BLaER1 treated with 17β-estradiol and CSF1 and Interleukin-3, amounts not matched to agents 10 nM and 100 nM (cell line): ENCODE data around the gene CPB1.

Experiments used
- H3K27ac ChIP-seq, 11 experiments: shearing (Covaris generic); formaldehyde crosslinking; 2 replicates each; pipeline ENCODE4 v1.8.1; 2022
- H3K27me3 ChIP-seq, 11 experiments: shearing (Covaris generic); formaldehyde crosslinking; 2 replicates each; pipeline ENCODE4 v1.8.1; 2022
- H3K36me3 ChIP-seq, 11 experiments: shearing (Covaris generic); formaldehyde crosslinking; 2 replicates each; pipeline ENCODE4 v1.8.1; 2022
- H3K4me1 ChIP-seq, 10 experiments: shearing (Covaris generic); formaldehyde crosslinking; 2 replicates each; pipeline ENCODE4 v1.8.1; 2022
- H3K4me2 ChIP-seq, 11 experiments: shearing (Covaris generic); formaldehyde crosslinking; 2 replicates each; pipeline ENCODE4 v1.8.1; 2022
- H3K4me3 ChIP-seq, 10 experiments: shearing (Covaris generic); formaldehyde crosslinking; 2 replicates each; pipeline ENCODE4 v1.8.1; 2022
- H3K9ac ChIP-seq, 11 experiments: shearing (Covaris generic); formaldehyde crosslinking; 2 replicates each; pipeline ENCODE4 v1.8.1; 2022
- H3K9me3 ChIP-seq, 11 experiments: shearing (Covaris generic); formaldehyde crosslinking; replicated peaks in 1 of 11; 2 replicates each; pipeline ENCODE4 v1.8.1; 2022
- H4K20me1 ChIP-seq, 11 experiments: shearing (Covaris generic); formaldehyde crosslinking; 2 replicates each; pipeline ENCODE4 v1.8.1; 2022
- Cebpa-rat ChIP-seq, 11 experiments: shearing (Covaris generic); IDR thresholded peaks; 2 replicates each; pipeline ENCODE4 v1.8.1; 2022

The CPB1 gene

GRCh38 chr3:148866261-148866660, 38.6 kb downstream of the CPB1 start:
- no peaks in the 10 kb centered on the region for H3K36me3 ChIP-seq
- no peak overlapping the region for H3K4me2 ChIP-seq
- no peaks in the 10 kb centered on the region for H3K9me3 ChIP-seq
- TF ChIP-seq Cebpa-rat (IDR thresholded peaks at IDR 0.05): no peak
- no peak overlapping the region for H3K9ac ChIP-seq
- no peak overlapping the region for H3K27ac ChIP-seq
- H3K4me1 ChIP-seq: no peaks in the 10 kb centered on the region
- H3K4me3 ChIP-seq: no peak overlapping the region
- H3K27me3 ChIP-seq: no peaks in the 10 kb centered on the region
- H4K20me1 ChIP-seq: no peaks in the 10 kb centered on the region

GRCh38 chr3:148873270-148873927, 45.8 kb downstream of the CPB1 start:
- H3K4me1 ChIP-seq: no peaks in the 10 kb centered on the region
- TF ChIP-seq Cebpa-rat (IDR thresholded peaks at IDR 0.05): no peak
- H4K20me1 ChIP-seq: no peaks in the 10 kb centered on the region
- no peak overlapping the region for H3K4me3 ChIP-seq
- no peak overlapping the region for H3K4me2 ChIP-seq
- no peaks in the 10 kb centered on the region for H3K27me3 ChIP-seq
- H3K27ac ChIP-seq: no peak overlapping the region
- no peak overlapping the region for H3K9ac ChIP-seq
- H3K9me3 ChIP-seq: no peaks in the 10 kb centered on the region
- no peaks in the 10 kb centered on the region for H3K36me3 ChIP-seq

- H3K9me3 ChIP-seq: no peaks in the 10 kb centered on the region
- no peak overlapping the region for H3K4me3 ChIP-seq
- no peaks in the 10 kb centered on the region for H3K27me3 ChIP-seq
- TF ChIP-seq Cebpa-rat (IDR thresholded peaks at IDR 0.05): no peak
- no peaks in the 10 kb centered on the region for H3K4me1 ChIP-seq
- H3K27ac ChIP-seq: no peak overlapping the region
- H3K9ac ChIP-seq: no peak overlapping the region
- no peaks in the 10 kb centered on the region for H3K36me3 ChIP-seq
- no peaks in the 10 kb centered on the region for H4K20me1 ChIP-seq
- no peak overlapping the region for H3K4me2 ChIP-seq
These were observed 46.4 kb downstream of the CPB1 start for GRCh38 chr3:148873977-148874376.

GRCh38 chr3:148878095-148878494, 50.5 kb downstream of the CPB1 start:
- H3K27ac ChIP-seq: no peak overlapping the region
- H3K36me3 ChIP-seq: no peaks in the 10 kb centered on the region
- H3K4me2 ChIP-seq: no peak overlapping the region
- no peaks in the 10 kb centered on the region for H3K4me1 ChIP-seq
- no peak overlapping the region for H3K9ac ChIP-seq
- H3K9me3 ChIP-seq: no peaks in the 10 kb centered on the region
- H3K27me3 ChIP-seq: no peaks in the 10 kb centered on the region
- H3K4me3 ChIP-seq: no peak overlapping the region
- no peaks in the 10 kb centered on the region for H4K20me1 ChIP-seq
- no peak for TF ChIP-seq Cebpa-rat (IDR thresholded peaks at IDR 0.05)

- no peaks in the 10 kb centered on the region for H3K9me3 ChIP-seq
- no peaks in the 10 kb centered on the region for H4K20me1 ChIP-seq
- no peaks in the 10 kb centered on the region for H3K27me3 ChIP-seq
- H3K36me3 ChIP-seq: no peaks in the 10 kb centered on the region
- H3K27ac ChIP-seq: no peak overlapping the region
- no peak overlapping the region for H3K9ac ChIP-seq
- H3K4me1 ChIP-seq: no peaks in the 10 kb centered on the region
- no peak overlapping the region for H3K4me3 ChIP-seq
- no peak overlapping the region for H3K4me2 ChIP-seq
- TF ChIP-seq Cebpa-rat (IDR thresholded peaks at IDR 0.05): no peak
These were observed 51.6 kb downstream of the CPB1 start for GRCh38 chr3:148879256-148879655.

GRCh38 chr3:148880681-148881080, 53.1 kb downstream of the CPB1 start:
- Histone ChIP-seq H3K4me1 (no peaks in the 10 kb centered on the region), H3K4me3 (no peak overlapping the region), H4K20me1 (no peaks in the 10 kb centered on the region), H3K27ac (no peak overlapping the region), H3K9ac (no peak overlapping the region), H3K36me3 (no peaks in the 10 kb centered on the region), H3K9me3 (no peaks in the 10 kb centered on the region), H3K27me3 (no peaks in the 10 kb centered on the region), H3K4me2 (no peak overlapping the region)
- TF ChIP-seq Cebpa-rat (IDR thresholded peaks at IDR 0.05): no peak

GRCh38 chr3:148881286-148881685, 53.7 kb downstream of the CPB1 start:
- Histone ChIP-seq H3K4me1 (no peaks in the 10 kb centered on the region), H3K36me3 (no peaks in the 10 kb centered on the region), H3K4me2 (no peak overlapping the region), H4K20me1 (no peaks in the 10 kb centered on the region), H3K9ac (no peak overlapping the region), H3K27ac (no peak overlapping the region), H3K27me3 (no peaks in the 10 kb centered on the region), H3K9me3 (no peaks in the 10 kb centered on the region), H3K4me3 (no peak overlapping the region)
- no peak for TF ChIP-seq Cebpa-rat (IDR thresholded peaks at IDR 0.05)

GRCh38 chr3:148882288-148882687, 54.7 kb downstream of the CPB1 start:
- Histone ChIP-seq H3K4me2 (no peak overlapping the region), H4K20me1 (no peaks in the 10 kb centered on the region), H3K27ac (no peak overlapping the region), H3K27me3 (no peaks in the 10 kb centered on the region), H3K4me3 (no peak overlapping the region), H3K9me3 (no peaks in the 10 kb centered on the region), H3K36me3 (no peaks in the 10 kb centered on the region), H3K9ac (no peak overlapping the region), H3K4me1 (no peaks in the 10 kb centered on the region)
- TF ChIP-seq Cebpa-rat (IDR thresholded peaks at IDR 0.05): no peak

- Histone ChIP-seq H3K4me2 (no peak overlapping the region), H3K27ac (no peak overlapping the region), H3K9ac (no peak overlapping the region), H3K4me1 (no peaks in the 10 kb centered on the region), H3K9me3 (no peaks in the 10 kb centered on the region), H3K36me3 (no peaks in the 10 kb centered on the region), H4K20me1 (no peaks in the 10 kb centered on the region), H3K4me3 (no peak overlapping the region), H3K27me3 (no peaks in the 10 kb centered on the region)
- no peak for TF ChIP-seq Cebpa-rat (IDR thresholded peaks at IDR 0.05)
These were observed 55.6 kb downstream of the CPB1 start for GRCh38 chr3:148883163-148883562.

- H3K9me3 ChIP-seq: no peaks in the 10 kb centered on the region
- no peaks in the 10 kb centered on the region for H4K20me1 ChIP-seq
- H3K4me1 ChIP-seq: no peaks in the 10 kb centered on the region
- no peak overlapping the region for H3K27ac ChIP-seq
- H3K9ac ChIP-seq: no peak overlapping the region
- no peaks in the 10 kb centered on the region for H3K36me3 ChIP-seq
- no peak for TF ChIP-seq Cebpa-rat (IDR thresholded peaks at IDR 0.05)
- H3K4me2 ChIP-seq: no peak overlapping the region
- H3K27me3 ChIP-seq: no peaks in the 10 kb centered on the region
- no peak overlapping the region for H3K4me3 ChIP-seq
These were observed 56.6 kb downstream of the CPB1 start for GRCh38 chr3:148884261-148884660.
